NCI-H460 (cell line): ENCODE data around the gene RRP15. TPM values are rescaled to one million over a fixed set of nuclear protein-coding genes. Genes with fewer than 3 reads are reported as not detected.

ENCODE experiments used
- DNase-seq: peaks from one replicate; pipeline ENCODE4 v3.0.0-alpha.2; 2016; ENCODE audit warnings: low read depth; ENCODE audit errors: extremely low read depth
- total RNA-seq: library from RNA; depleted of rRNA; stranded (reverse); fragments of >200 nt; shearing (Covaris generic); gene quantifications from 2 replicates; pipeline ENCODE4 v1.2.3, GENCODE V29; 2014

Gene RRP15
- total RNA-seq, 1 experiment from 2014 or later, result 15.6 TPM

- DNase-seq, result no peak
These were observed 47.3 kb downstream of the RRP15 start for GRCh38 chr1:218332416-218332815.

- no peak for DNase-seq
These were observed 51.2 kb downstream of the RRP15 start for GRCh38 chr1:218336328-218336727.

GRCh38 chr1:218339267-218339831 lies 54.3 kb downstream of the RRP15 start:
- DNase-seq, result peak; percentile 69

- no peak for DNase-seq
These were observed 56.2 kb downstream of the RRP15 start for GRCh38 chr1:218341325-218341724.

GRCh38 chr1:218342091-218342490 lies 57.0 kb downstream of the RRP15 start:
- no peak for DNase-seq

GRCh38 chr1:218344814-218345672 lies 60.0 kb downstream of the RRP15 start, which contains the start of gene TGFB2:
Gene TGFB2, plus strand, starts transcription at chr1:218345336. Its CDS starts 1,366 bp downstream, at chr1:218346702.
- DNase-seq, result peak; percentile 58

- peak; percentile 65 for DNase-seq
These were observed 60.7 kb downstream of the RRP15 start for GRCh38 chr1:218345673-218346390.

- no peak for DNase-seq
These were observed 61.5 kb downstream of the RRP15 start for GRCh38 chr1:218346391-218347204.

- peak; percentile 47 for DNase-seq
These were observed 62.2 kb downstream of the RRP15 start for GRCh38 chr1:218347336-218347722.

- DNase-seq, result peak; percentile 94
These were observed 62.9 kb downstream of the RRP15 start for GRCh38 chr1:218347723-218348627.

GRCh38 chr1:218348628-218349071 lies 63.6 kb downstream of the RRP15 start:
- peak; percentile 81 for DNase-seq

- DNase-seq, result peak; percentile 54
These were observed 64.4 kb downstream of the RRP15 start for GRCh38 chr1:218349348-218350034.

GRCh38 chr1:218350035-218350525 lies 65.0 kb downstream of the RRP15 start:
- peak; percentile 58 for DNase-seq

GRCh38 chr1:218350801-218351266 lies 65.7 kb downstream of the RRP15 start:
- DNase-seq, result peak; percentile 92

- DNase-seq, result peak; percentile 93
These were observed 66.4 kb downstream of the RRP15 start for GRCh38 chr1:218351391-218352074.

GRCh38 chr1:218352075-218352438 lies 67.0 kb downstream of the RRP15 start:
- DNase-seq, result no peak

- no peak for DNase-seq
These were observed 68.6 kb downstream of the RRP15 start for GRCh38 chr1:218353656-218354055.

GRCh38 chr1:218355278-218355677 lies 70.2 kb downstream of the RRP15 start:
- no peak for DNase-seq
